Duodenal mucosa (tissue), 2 donors: ENCODE data around the gene SULT1A1.
"Not testable (repeated sequence)": the region's sequence is repeated elsewhere in the genome, so short reads cannot be mapped to it uniquely, and the experiment has no call there.

Experiments used
- H3K27ac ChIP-seq: one replicate; pipeline ENCODE4 v1.7.0; 2013; ENCODE audit warnings: low read depth, low read length
- H3K27me3 ChIP-seq, 2 donors: one replicate each; pipeline ENCODE4 v1.7.0; 2013; ENCODE audit warnings: low read length in 2 of 2, control low read depth in 1 of 2; ENCODE audit not compliant: insufficient read depth in 2 of 2, control insufficient read depth in 1 of 2
- H3K36me3 ChIP-seq, 2 donors: one replicate each; pipeline ENCODE4 v1.7.0; 2013; ENCODE audit warnings: low read length in 2 of 2, control low read depth in 1 of 2; ENCODE audit not compliant: insufficient read depth in 2 of 2, control insufficient read depth in 1 of 2
- H3K4me1 ChIP-seq, 2 donors: one replicate each; pipeline ENCODE4 v1.7.0; 2013; ENCODE audit warnings: low read length in 2 of 2, control low read depth in 1 of 2; ENCODE audit not compliant: insufficient read depth in 2 of 2, control insufficient read depth in 1 of 2
- H3K4me3 ChIP-seq, 2 donors: one replicate each; pipeline ENCODE4 v1.7.0; 2013; ENCODE audit warnings: low read length in 2 of 2, low read depth in 1 of 2
- H3K9ac ChIP-seq, 2 donors: one replicate each; pipeline ENCODE4 v1.7.0; 2013; ENCODE audit warnings: low read length in 2 of 2, low read depth in 1 of 2
- H3K9me3 ChIP-seq, 2 donors: one replicate each; pipeline ENCODE4 v1.7.0; 2013; ENCODE audit warnings: low read length in 2 of 2, control low read depth in 1 of 2; ENCODE audit not compliant: control insufficient read depth in 1 of 2

SULT1A1 gene

DNA sequence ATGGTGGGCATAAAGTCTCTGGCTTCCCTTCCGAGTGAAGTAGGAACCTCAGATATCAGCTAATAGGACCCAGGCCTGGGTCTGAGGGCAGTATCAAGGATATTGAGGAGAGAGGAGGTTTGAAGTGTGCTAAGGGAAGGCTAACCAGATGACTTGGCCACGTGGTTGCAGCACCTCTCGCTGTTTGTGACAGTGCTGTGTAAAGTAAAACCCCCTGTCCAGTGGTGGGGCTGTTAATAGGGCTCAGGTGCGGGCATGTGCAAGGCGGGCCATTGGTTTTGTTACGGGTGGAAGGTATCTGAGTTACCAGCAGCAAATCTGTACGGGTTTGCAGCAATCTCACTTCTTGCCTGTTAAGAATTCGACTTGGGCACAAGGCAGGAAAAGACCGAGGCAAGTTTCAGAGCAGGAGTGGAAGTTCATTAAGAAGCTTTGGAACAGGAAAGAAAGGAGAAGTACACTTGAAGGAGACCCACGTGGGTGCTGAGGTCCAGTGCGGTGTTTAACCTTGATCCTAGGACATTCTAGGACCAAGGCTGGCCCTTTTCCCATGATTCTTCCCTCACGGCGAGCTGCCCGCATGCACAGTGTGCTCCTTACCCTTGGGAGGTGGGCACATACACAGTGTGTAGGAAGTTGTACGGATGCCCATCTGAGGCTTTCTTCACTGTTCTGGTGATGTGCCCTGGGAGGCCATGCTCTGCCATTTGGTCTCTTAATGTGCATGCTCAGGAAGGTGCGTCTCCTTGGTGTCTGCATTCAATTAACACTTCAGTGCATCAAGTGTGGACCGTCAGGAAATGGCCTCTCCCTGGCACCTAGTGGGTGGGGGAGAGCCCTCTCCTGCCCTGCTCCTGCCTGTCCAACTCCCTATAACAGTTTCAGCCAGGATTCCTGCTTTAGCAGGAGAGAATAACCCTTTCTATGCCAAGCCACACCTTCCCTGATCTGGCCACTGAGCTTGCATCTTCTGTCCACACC, 35.8 kb downstream of the SULT1A1 start:
- Histone ChIP-seq H3K4me3 (no peak overlapping the region), H3K4me1 (peaks cover 0 to 6% of the 10 kb centered on the region in 2 donors), H3K27ac (no peak overlapping the region), H3K9me3 (no peaks in the 10 kb centered on the region), H3K9ac (no peak overlapping the region), H3K27me3 (no peaks in the 10 kb centered on the region), H3K36me3 (no peaks in the 10 kb centered on the region)

DNA sequence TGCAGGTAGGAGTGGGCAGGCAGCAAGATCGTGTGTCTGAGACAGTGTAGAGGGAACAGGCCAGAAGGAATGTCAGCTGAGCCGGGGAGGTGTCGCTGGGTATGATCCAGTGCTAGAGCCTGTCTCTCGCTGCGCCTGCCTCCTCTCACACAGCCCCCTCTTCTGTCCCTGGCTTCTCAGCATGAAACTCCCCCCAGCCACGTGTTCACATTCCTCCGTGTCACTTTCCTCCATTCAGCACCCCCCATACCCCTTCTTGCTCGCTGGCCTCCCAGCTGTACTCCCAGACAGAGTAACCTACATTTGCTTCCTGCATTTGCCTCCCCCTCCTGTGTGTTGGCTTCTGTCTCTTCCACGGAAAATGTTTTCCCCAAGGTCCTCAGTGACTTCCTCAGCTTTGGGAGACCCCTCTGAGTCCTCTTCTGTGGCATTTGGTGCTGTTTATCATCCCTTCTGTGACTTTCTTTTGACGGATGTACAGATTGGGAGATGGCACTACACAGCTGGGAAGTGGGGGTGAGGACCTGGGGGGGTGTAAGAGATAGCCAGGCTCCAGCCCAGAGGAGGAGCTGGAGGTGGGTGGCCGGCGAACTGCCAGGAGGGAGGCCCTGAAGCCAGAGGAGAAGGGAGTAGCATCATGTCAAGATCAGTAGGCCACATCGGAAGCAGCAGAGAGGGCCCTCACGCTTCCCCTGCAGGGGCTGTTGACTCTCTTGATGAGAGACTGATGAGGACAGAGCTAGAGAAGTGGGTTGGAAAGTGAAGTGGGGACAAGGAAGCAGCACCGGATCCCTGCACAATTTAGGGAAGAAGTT, 36.9 kb downstream of the SULT1A1 start:
- peaks cover 0 to 6% of the 10 kb centered on the region in 2 donors for H3K4me1 ChIP-seq
- H3K36me3 ChIP-seq: no peaks in the 10 kb centered on the region
- H3K9me3 ChIP-seq: no peaks in the 10 kb centered on the region
- H3K4me3 ChIP-seq: no peak overlapping the region
- H3K27me3 ChIP-seq: no peaks in the 10 kb centered on the region
- no peak overlapping the region for H3K9ac ChIP-seq
- no peak overlapping the region for H3K27ac ChIP-seq

DNA sequence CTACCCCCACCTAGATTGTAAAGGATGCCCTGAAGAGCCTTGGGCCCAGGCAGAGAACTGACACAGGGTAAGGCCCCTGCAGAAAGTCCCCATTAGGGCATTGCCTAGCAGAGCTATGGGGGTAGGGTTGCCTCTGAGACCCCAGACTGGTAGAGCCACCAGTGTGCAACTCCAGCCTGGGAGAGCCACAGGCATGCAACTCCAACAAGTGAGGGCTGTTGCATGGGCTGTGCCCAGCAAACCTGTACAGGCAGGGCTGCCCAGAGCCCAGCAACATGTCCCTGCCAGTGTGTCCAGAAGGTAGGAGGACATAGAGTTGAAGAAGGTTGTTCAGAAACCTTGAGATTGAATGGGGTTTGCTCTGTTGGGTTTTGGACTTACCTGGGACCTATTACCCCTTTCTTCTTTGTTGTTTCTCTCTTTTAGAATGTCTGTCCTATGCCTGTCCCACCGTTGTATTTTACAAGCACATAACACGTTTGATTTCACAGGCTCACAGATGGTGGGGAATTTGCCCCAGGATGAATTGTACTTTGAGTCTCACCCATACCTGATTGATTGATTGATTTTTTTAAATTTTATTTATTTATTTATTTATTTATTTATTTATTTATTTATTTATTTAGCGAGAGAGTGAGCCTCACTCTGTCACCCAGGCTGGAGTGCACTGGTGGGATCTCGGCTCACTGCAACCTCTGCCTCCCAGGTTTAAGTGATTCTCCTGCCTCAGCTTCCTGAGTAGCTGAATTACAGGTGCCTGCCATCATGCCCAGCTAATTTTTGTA, 39.7 kb downstream of the SULT1A1 start:
- Histone ChIP-seq H3K36me3 (no peaks in the 10 kb centered on the region), H3K27ac (no peak overlapping the region), H3K9ac (no peak overlapping the region), H3K9me3 (peaks cover 2 to 6% of the 10 kb centered on the region in 2 donors), H3K4me1 (peaks cover 0 to 6% of the 10 kb centered on the region in 2 donors), H3K4me3 (no peak overlapping the region), H3K27me3 (no peaks in the 10 kb centered on the region)

DNA sequence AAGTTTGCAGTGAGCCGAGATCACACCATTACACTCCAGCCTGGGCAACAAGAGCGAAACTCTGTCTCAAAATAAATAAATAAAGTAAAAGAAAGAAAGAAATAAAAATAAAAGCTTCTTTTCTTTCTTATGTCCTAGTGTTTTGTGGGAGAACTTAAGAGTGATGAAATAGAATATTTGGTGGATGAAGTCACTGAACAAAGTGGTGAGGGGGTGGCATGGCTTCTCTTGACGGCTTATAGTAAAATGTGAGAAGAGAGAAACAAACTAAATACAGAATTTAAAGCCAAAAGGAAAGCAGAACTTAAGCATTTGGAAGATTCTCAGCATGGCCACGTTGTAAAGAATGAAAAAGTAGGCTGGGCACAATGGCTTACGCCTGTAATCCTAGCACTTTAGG, 40.8 kb downstream of the SULT1A1 start:
- peaks cover 2 to 6% of the 10 kb centered on the region in 2 donors for H3K9me3 ChIP-seq
- no peak overlapping the region for H3K4me3 ChIP-seq
- no peak overlapping the region for H3K27ac ChIP-seq
- H3K36me3 ChIP-seq: no peaks in the 10 kb centered on the region
- no peak overlapping the region for H3K9ac ChIP-seq
- H3K27me3 ChIP-seq: no peaks in the 10 kb centered on the region
- peaks cover 0 to 6% of the 10 kb centered on the region in 2 donors for H3K4me1 ChIP-seq

DNA sequence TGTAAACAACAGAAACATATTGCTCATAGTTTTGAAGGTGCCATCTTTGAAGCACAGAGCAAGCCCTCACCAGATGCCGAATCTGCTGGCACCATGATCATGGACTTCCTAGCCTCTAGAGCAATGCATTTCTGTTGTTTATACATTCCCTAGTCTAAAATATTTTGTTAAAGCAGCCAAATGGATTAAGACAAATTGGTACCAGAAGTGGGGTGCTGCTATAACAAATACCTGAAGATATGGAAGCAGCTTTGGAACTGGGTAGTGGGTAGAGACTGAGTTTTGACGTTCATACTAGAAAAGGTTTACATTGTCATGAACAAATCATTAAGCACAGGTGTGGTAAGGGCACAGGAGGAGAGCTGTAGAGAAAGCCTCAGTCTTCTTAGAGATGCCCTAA, 42.6 kb downstream of the SULT1A1 start:
- Histone ChIP-seq H3K36me3 (no peaks in the 10 kb centered on the region), H3K4me1 (no peaks in the 10 kb centered on the region), H3K9ac (no peak overlapping the region), H3K4me3 (no peak overlapping the region), H3K27ac (no peak overlapping the region), H3K27me3 (no peaks in the 10 kb centered on the region), H3K9me3 (peaks cover 2 to 6% of the 10 kb centered on the region in 2 donors)

DNA sequence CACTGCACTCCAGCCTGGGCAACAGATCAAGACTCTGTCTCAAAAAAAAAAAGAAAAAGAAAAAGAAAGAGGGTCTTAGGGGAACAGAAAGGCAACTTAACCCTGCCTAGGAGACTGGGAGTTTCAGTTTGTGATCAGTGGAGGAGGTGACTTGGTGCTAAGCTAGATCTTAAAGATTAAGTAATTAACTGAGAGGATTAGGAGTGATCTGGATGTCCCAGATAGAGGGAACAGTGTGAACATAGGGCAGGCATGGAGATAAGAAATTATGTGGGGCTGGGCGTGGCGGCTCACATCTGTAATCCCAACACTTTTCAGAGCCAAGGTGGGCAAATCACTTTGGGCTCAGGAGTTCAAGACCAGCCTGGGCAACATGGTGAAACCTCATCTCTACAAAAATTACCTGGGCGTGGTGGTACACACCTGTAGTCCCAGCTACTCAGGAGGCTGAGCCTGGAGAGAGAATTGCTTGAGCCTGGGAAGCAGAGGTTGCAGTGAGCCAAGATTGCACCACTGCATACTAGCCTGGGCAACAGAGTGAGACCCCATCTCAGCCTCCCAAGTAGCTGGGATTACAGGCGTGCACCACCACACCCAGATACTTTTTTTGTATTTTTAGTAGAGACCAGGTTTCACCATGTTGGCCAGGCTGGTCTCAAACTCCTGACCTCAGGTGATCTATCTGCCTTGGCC, 43.5 kb downstream of the SULT1A1 start:
- H3K9ac ChIP-seq, H3K36me3 ChIP-seq, H3K4me1 ChIP-seq, H3K27me3 ChIP-seq, H3K27ac ChIP-seq, H3K4me3 ChIP-seq, H3K9me3 ChIP-seq: not testable (repeated sequence)

DNA sequence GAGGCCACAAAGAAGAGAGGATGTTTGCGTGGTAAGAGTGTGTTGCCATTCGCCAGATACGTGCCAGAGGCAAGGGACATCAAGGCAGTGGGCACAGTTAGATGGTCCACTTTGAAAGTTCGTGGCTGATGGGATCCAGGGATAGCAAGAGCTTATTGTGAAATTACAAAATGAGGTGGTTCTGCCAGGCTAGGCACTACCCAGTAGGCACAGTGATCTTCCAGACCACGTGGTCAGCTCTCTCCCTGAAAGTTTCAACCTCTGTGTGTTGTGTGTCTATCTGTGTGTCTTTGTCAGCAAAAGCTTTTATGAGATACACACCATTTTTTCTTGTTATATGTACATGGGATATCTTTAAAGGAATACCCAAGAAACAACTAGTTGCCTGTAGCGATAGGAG, 46.6 kb downstream of the SULT1A1 start:
- Histone ChIP-seq H3K27me3 (no peaks in the 10 kb centered on the region), H3K4me3 (no peak overlapping the region), H3K4me1 (no peaks in the 10 kb centered on the region), H3K9ac (no peak overlapping the region), H3K36me3 (peaks cover 3 to 4% of the 10 kb centered on the region in 2 donors), H3K9me3 (peaks cover 2 to 6% of the 10 kb centered on the region in 2 donors), H3K27ac (no peak overlapping the region)

DNA sequence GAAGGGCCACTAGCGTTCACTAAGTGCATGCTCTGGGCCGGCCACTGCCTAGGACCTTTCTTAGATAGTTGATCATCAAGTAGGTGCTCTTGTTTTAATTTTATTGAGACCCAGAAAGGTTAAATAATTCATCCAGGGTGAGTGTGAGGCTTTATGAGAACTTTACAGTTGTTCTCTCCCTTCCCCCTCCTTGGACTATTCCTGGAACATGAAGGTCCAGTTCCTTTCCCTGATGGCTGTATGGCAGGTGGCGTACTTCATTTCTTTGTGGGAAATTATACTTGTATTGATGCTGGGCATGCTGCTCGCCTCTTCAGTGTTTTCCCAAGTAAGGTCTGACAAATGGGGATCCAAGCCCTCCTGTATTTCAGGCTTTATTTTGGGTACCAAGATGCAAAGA, 47.6 kb downstream of the SULT1A1 start:
- no peak overlapping the region for H3K4me3 ChIP-seq
- no peaks in the 10 kb centered on the region for H3K4me1 ChIP-seq
- no peak overlapping the region for H3K27ac ChIP-seq
- no peak overlapping the region for H3K9ac ChIP-seq
- peaks cover 1% of the 10 kb centered on the region in 2 donors for H3K9me3 ChIP-seq
- H3K27me3 ChIP-seq: no peaks in the 10 kb centered on the region
- peaks cover 7 to 8% of the 10 kb centered on the region in 2 donors for H3K36me3 ChIP-seq

DNA sequence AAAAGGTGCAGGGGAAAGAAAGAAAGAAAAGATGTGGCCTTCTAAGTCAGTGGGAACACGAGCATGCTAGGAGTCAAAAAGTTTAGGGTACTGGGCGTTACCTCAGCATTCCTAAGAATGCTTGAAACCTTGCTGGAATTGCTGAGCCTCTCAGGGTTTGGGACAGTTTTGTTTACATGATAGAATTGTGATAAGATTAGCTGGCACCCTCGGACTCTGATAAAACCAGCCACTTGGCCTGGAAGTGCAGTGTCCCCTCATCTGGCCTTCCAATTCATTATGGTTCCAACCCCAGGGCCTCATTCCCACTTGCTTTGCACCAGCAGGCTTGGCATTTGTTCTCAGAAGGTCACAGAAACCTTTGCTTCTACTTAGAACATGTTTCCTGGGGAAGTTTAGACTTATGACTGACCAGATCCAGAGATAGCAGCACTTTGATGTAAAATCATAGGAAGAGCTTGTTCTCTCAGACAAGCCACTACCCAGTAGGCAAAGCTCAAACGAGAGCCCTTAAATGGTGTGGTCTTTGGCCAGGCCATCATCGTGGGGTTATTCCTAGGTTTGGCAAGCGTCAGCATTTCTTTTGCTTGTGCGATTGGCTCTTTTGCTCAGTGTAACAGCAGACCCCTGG, 48.2 kb downstream of the SULT1A1 start:
- Histone ChIP-seq H3K9me3 (no peaks in the 10 kb centered on the region), H3K36me3 (peaks cover 8 to 9% of the 10 kb centered on the region in 2 donors), H3K27me3 (no peaks in the 10 kb centered on the region), H3K9ac (no peak overlapping the region), H3K27ac (no peak overlapping the region), H3K4me1 (peaks cover 0 to 3% of the 10 kb centered on the region in 2 donors), H3K4me3 (no peak overlapping the region)
